Measurements from ENCODE around the gene MARVELD3. TPM values are rescaled to one million over a fixed set of nuclear protein-coding genes. Genes with fewer than 3 reads are reported as not detected.

Gene MARVELD3
- total RNA-seq, 1 experiment from 2014 or later: 27.0 TPM

- no CpG with 5 or more reads among the region's 2 CpGs for WGBS (ENCODE audit: extremely low coverage, insufficient read length, low lambda C conversion rate)
- peaks cover 7 to 58% (median 31%) of the 10 kb centered on the region in 3 experiments; a peak in 6 of 7 replicates for H3K36me3 Mint-ChIP-seq (ENCODE audit: insufficient read depth in 1 of 3, low read depth in 3 of 3)
Measured at GRCh38 chr16:71648162-71648561, 22.2 kb downstream of the MARVELD3 start.

More at GRCh38 chr16:71648162-71648561, 22.2 kb downstream of the MARVELD3 start:
- no peak overlapping the region for H4K5ac ChIP-seq (ENCODE audit: insufficient read length, low read depth, low read length)
- H3K4ac ChIP-seq (ENCODE audit: low read depth, low read length): no peak overlapping the region
- Mint-ChIP-seq H3K27ac (no peak overlapping the region), H3K4me3 (no peak overlapping the region), H3K9me3 (no peaks in the 10 kb centered on the region), H3K27me3 (ENCODE audit: low read depth) (no peaks in the 10 kb centered on the region), H3K4me1 (peaks cover 3 to 11% of the 10 kb centered on the region in 2 experiments; a peak in 3 of 4 replicates)
- H2BK12ac ChIP-seq (ENCODE audit: insufficient read length, low read depth, low read length): no peak overlapping the region
- no peaks in the 10 kb centered on the region for H3K79me1 ChIP-seq (ENCODE audit: insufficient read depth, low read depth, low read length, poor library complexity, severe bottlenecking)
- no peaks in the 10 kb centered on the region for H4K20me1 ChIP-seq (ENCODE audit: control insufficient read depth, insufficient read depth, insufficient read length)
- H3K14ac ChIP-seq (ENCODE audit: insufficient read depth, low read length): no peak overlapping the region
- no peak overlapping the region for H2BK15ac ChIP-seq (ENCODE audit: low read depth, low read length)
- H2BK120ac ChIP-seq (ENCODE audit: low read depth, low read length, poor library complexity, severe bottlenecking): no peak overlapping the region
- H3K18ac ChIP-seq (ENCODE audit: insufficient read length, low read depth, low read length): no peak overlapping the region
- H4K8ac ChIP-seq (replicated peaks; ENCODE audit: insufficient read length, low read depth, low read length): no peak overlapping the region
- H2BK20ac ChIP-seq (ENCODE audit: low read depth, low read length, poor library complexity, severe bottlenecking): no peak overlapping the region
- no peaks in the 10 kb centered on the region for H3K9me3 ChIP-seq (ENCODE audit: control insufficient read depth, low read depth, low read length)
- no peak overlapping the region for H3K23ac ChIP-seq (ENCODE audit: insufficient read length, low read depth, low read length)
- TF ChIP-seq, protein P1, sequence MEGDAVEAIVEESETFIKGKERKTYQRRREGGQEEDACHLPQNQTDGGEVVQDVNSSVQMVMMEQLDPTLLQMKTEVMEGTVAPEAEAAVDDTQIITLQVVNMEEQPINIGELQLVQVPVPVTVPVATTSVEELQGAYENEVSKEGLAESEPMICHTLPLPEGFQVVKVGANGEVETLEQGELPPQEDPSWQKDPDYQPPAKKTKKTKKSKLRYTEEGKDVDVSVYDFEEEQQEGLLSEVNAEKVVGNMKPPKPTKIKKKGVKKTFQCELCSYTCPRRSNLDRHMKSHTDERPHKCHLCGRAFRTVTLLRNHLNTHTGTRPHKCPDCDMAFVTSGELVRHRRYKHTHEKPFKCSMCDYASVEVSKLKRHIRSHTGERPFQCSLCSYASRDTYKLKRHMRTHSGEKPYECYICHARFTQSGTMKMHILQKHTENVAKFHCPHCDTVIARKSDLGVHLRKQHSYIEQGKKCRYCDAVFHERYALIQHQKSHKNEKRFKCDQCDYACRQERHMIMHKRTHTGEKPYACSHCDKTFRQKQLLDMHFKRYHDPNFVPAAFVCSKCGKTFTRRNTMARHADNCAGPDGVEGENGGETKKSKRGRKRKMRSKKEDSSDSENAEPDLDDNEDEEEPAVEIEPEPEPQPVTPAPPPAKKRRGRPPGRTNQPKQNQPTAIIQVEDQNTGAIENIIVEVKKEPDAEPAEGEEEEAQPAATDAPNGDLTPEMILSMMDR (conservative IDR thresholded peaks at IDR 0.05): no peak
- H3K4me2 ChIP-seq (ENCODE audit: insufficient read depth, insufficient read length, low read length): no peak overlapping the region
- no peak for DNase-seq
- no peak overlapping the region for H3K9ac ChIP-seq (ENCODE audit: extremely low read depth, insufficient read length, low read length)
- no peak overlapping the region for H3K56ac ChIP-seq (ENCODE audit: insufficient read length, low read depth, low read length)
- no peak overlapping the region for H3K27ac ChIP-seq (ENCODE audit: insufficient read length, low read depth, low read length)
- no peak overlapping the region for H4K91ac ChIP-seq (ENCODE audit: insufficient read length, low read depth, low read length)
- no peak overlapping the region for H2AK5ac ChIP-seq (ENCODE audit: insufficient read length, low read length)
- H2AFZ ChIP-seq (ENCODE audit: low read length): no peak overlapping the region
- no peak overlapping the region for H3T11ph ChIP-seq (ENCODE audit: low read length)
- H2BK5ac ChIP-seq (ENCODE audit: insufficient read length, low read length): no peak overlapping the region
- H3K23me2 ChIP-seq (ENCODE audit: insufficient read length, low read depth, low read length, poor library complexity, severe bottlenecking): no peaks in the 10 kb centered on the region
- H3K79me2 ChIP-seq (ENCODE audit: insufficient read depth, low read length): no peaks in the 10 kb centered on the region
- no peaks in the 10 kb centered on the region for H3K27me3 ChIP-seq (ENCODE audit: insufficient read depth, low read length)
- H3K4me1 ChIP-seq (ENCODE audit: insufficient read depth, low read length): no peaks in the 10 kb centered on the region

All from H9 (cell line).